DOHH2 (cell line): Measurements from ENCODE around the gene AFF1.

Experiments used
- H3F3A ChIP-seq: fragments of 200-600 bp; sonication (generic), shearing (Covaris generic); 2 replicates; pipeline ENCODE4 v1.6.0; 2016; ENCODE audit warnings: antibody characterized with exemption, mild to moderate bottlenecking; ENCODE audit not compliant: control insufficient read depth, insufficient read depth
- H3K27ac ChIP-seq: fragments of 200-600 bp; sonication (generic); 2 replicates; pipeline ENCODE4 v1.5.1; 2014; ENCODE audit warnings: low read depth, mild to moderate bottlenecking, low read length, moderate library complexity
- H3K27me3 ChIP-seq: fragments of 200-600 bp; sonication (generic); 2 replicates; pipeline ENCODE4 v1.6.1; 2014; ENCODE audit warnings: mild to moderate bottlenecking, low read length, mixed read lengths; ENCODE audit not compliant: control insufficient read depth
- H3K36me3 ChIP-seq: fragments of 200-600 bp; sonication (generic); 2 replicates; pipeline ENCODE4 v1.6.1; 2014; ENCODE audit warnings: mild to moderate bottlenecking, low read length, moderate library complexity, mixed read lengths; ENCODE audit not compliant: control insufficient read depth
- H3K4me1 ChIP-seq: fragments of 200-600 bp; sonication (generic); 2 replicates; pipeline ENCODE4 v1.6.1; 2014; ENCODE audit warnings: mild to moderate bottlenecking, low read length, mixed read lengths; ENCODE audit not compliant: control insufficient read depth
- H3K4me2 ChIP-seq: fragments of 200-600 bp; sonication (generic); 2 replicates; pipeline ENCODE4 v1.6.0; 2014; ENCODE audit warnings: mild to moderate bottlenecking, low read length, moderate library complexity
- H3K4me3 ChIP-seq: fragments of 200-600 bp; sonication (generic); 2 replicates; pipeline ENCODE4 v1.5.1; 2014; ENCODE audit warnings: mild to moderate bottlenecking, low read length, mixed read lengths
- H3K79me2 ChIP-seq: fragments of 200-600 bp; sonication (generic); 2 replicates; pipeline ENCODE4 v1.6.1; 2014; ENCODE audit warnings: mild to moderate bottlenecking, low read length, mixed read lengths; ENCODE audit not compliant: control insufficient read depth
- H3K9me2 ChIP-seq: fragments of 200-600 bp; sonication (generic); replicated peaks from 2 replicates; pipeline ENCODE4 v1.6.1; 2014; ENCODE audit warnings: mild to moderate bottlenecking, low read length, mixed read lengths; ENCODE audit not compliant: control insufficient read depth
- H3K9me3 ChIP-seq: fragments of 200-600 bp; sonication (generic); 2 replicates; pipeline ENCODE4 v1.6.1; 2014; ENCODE audit warnings: antibody characterized with exemption, low read length, mixed read lengths; ENCODE audit not compliant: control insufficient read depth, insufficient read depth
- H4K20me1 ChIP-seq: fragments of 200-600 bp; sonication (generic); 2 replicates; pipeline ENCODE4 v1.6.0; 2014; ENCODE audit warnings: low read depth, mild to moderate bottlenecking, antibody characterized with exemption, low read length, moderate library complexity; ENCODE audit not compliant: control insufficient read depth, insufficient read depth
- CTCF ChIP-seq: fragments of 200-600 bp; sonication (generic); IDR thresholded peaks from one replicate; pipeline ENCODE4 v1.5.1; 2014; ENCODE audit warnings: antibody characterized with exemption, mild to moderate bottlenecking, low read depth, low read length; ENCODE audit not compliant: poor library complexity, severe bottlenecking
- EZH2phosphoT487 ChIP-seq: fragments of 200-600 bp; sonication (generic); IDR thresholded peaks from 2 replicates; pipeline ENCODE4 v1.6.1; 2017; ENCODE audit warnings: borderline replicate concordance, mild to moderate bottlenecking, antibody characterized with exemption, low read length, moderate library complexity, mixed read lengths

The AFF1 gene

GRCh38 chr4:86891762-86892635 lies 42.8 kb upstream of the AFF1 start, which contains the start of gene C4orf36:
Gene C4orf36 (minus strand): TSS chr4:86892422. CDS start chr4:86891520, 902 bp downstream.
- Histone ChIP-seq H3K36me3 (no peaks in the 10 kb centered on the region), H4K20me1 (no peaks in the 10 kb centered on the region), H3K27ac (no peak within 1 kb of the TSS), H3K4me2 (no peak within 1 kb of the TSS), H3K9me2 (no peaks in the 10 kb centered on the region), H3K27me3 (peaks cover 14% of the 10 kb centered on the region), H3K79me2 (no peaks in the 10 kb centered on the region), H3K4me1 (no peaks in the 10 kb centered on the region), H3F3A (no peaks in the 10 kb centered on the region), H3K4me3 (no peak within 1 kb of the TSS), H3K9me3 (no peaks in the 10 kb centered on the region)
- no peak for TF ChIP-seq CTCF
- no peak for TF ChIP-seq EZH2phosphoT487

GRCh38 chr4:86892636-86892960 lies 42.2 kb upstream of the AFF1 start:
- H3F3A ChIP-seq, result no peaks in the 10 kb centered on the region
- H3K27me3 ChIP-seq, result peaks cover 16% of the 10 kb centered on the region
- TF ChIP-seq EZH2phosphoT487 (no peak), CTCF (no peak)
- H3K4me3 ChIP-seq, result no peak overlapping the region
- H3K9me2 ChIP-seq, result no peaks in the 10 kb centered on the region
- no peaks in the 10 kb centered on the region for H4K20me1 ChIP-seq
- no peaks in the 10 kb centered on the region for H3K36me3 ChIP-seq
- H3K79me2 ChIP-seq, result no peaks in the 10 kb centered on the region
- no peak overlapping the region for H3K27ac ChIP-seq
- H3K9me3 ChIP-seq, result no peaks in the 10 kb centered on the region
- no peak overlapping the region for H3K4me2 ChIP-seq
- H3K4me1 ChIP-seq, result no peaks in the 10 kb centered on the region

GRCh38 chr4:86893136-86893535 lies 41.7 kb upstream of the AFF1 start:
- Histone ChIP-seq H4K20me1 (no peaks in the 10 kb centered on the region), H3K27me3 (peaks cover 17% of the 10 kb centered on the region), H3K4me3 (no peak overlapping the region), H3K36me3 (no peaks in the 10 kb centered on the region), H3K27ac (no peak overlapping the region), H3K79me2 (no peaks in the 10 kb centered on the region), H3K4me1 (no peaks in the 10 kb centered on the region), H3K9me3 (no peaks in the 10 kb centered on the region), H3F3A (no peaks in the 10 kb centered on the region), H3K4me2 (no peak overlapping the region), H3K9me2 (no peaks in the 10 kb centered on the region)
- no peak for TF ChIP-seq EZH2phosphoT487
- TF ChIP-seq CTCF, result no peak
